Tibial artery (tissue), 4 donors: ENCODE measurements around the gene FAM120B.
A peak's percentile ranks its signal among the peaks of the same experiment; 100 is the strongest.

Source experiments
- DNase-seq, 2 donors: peaks; one replicate each; pipeline ENCODE4 v3.0.0-alpha.2; 2019
- H3K27ac ChIP-seq, 2 donors: fragments of 200-600 bp; sonication (generic) in 1 of 2; 1 replicate in 1 of 2; 2 replicates in 1 of 2; pipeline ENCODE4 v1.5.1; 2018 to 2019; ENCODE audit warnings: mild to moderate bottlenecking in 1 of 2
- H3K27me3 ChIP-seq, 2 donors: fragments of 200-600 bp; sonication (generic) in 1 of 2; one replicate each; pipeline versions ENCODE4 v1.5.1 to v1.6.0; 2016 to 2019
- H3K36me3 ChIP-seq, 3 donors: fragments of 200-600 bp; sonication (generic) in 2 of 3; one replicate each; pipeline ENCODE4 v1.5.1; 2016 to 2019; ENCODE audit warnings: mild to moderate bottlenecking in 2 of 3
- H3K4me1 ChIP-seq, 4 donors: fragments of 200-600 bp; sonication (generic) in 2 of 4; 1 replicate in 3 of 4; 2 replicates in 1 of 4; pipeline ENCODE4 v1.5.1; 2016 to 2019
- H3K4me3 ChIP-seq, 2 donors: fragments of 200-600 bp; sonication (generic) in 1 of 2; 1 replicate in 1 of 2; 2 replicates in 1 of 2; pipeline ENCODE4 v1.5.1; 2018 to 2019; ENCODE audit warnings: mild to moderate bottlenecking in 2 of 2
- H3K9me3 ChIP-seq, 3 donors: fragments of 200-600 bp; sonication (generic) in 1 of 3; one replicate each; pipeline ENCODE4 v1.5.1; 2016 to 2019
- intact Hi-C: fragments of 100-400 bp; cut with DNase I; formaldehyde crosslinking; loops from one replicate; pipeline ENCODE4 v1.15.0; 2023; ENCODE audit warnings: low total_unique reads
- TF ChIP-seq, protein P1 (sequence below), 2 experiments: fragments of 200-600 bp in 1 of 2; fragments of 450-650 bp in 1 of 2; IDR thresholded peaks; one replicate each; pipeline ENCODE4 v1.5.1; 2017 to 2019; ENCODE audit warnings: antibody characterized with exemption in 2 of 2, mild to moderate bottlenecking in 1 of 2, moderate library complexity in 1 of 2

The FAM120B gene

DNA sequence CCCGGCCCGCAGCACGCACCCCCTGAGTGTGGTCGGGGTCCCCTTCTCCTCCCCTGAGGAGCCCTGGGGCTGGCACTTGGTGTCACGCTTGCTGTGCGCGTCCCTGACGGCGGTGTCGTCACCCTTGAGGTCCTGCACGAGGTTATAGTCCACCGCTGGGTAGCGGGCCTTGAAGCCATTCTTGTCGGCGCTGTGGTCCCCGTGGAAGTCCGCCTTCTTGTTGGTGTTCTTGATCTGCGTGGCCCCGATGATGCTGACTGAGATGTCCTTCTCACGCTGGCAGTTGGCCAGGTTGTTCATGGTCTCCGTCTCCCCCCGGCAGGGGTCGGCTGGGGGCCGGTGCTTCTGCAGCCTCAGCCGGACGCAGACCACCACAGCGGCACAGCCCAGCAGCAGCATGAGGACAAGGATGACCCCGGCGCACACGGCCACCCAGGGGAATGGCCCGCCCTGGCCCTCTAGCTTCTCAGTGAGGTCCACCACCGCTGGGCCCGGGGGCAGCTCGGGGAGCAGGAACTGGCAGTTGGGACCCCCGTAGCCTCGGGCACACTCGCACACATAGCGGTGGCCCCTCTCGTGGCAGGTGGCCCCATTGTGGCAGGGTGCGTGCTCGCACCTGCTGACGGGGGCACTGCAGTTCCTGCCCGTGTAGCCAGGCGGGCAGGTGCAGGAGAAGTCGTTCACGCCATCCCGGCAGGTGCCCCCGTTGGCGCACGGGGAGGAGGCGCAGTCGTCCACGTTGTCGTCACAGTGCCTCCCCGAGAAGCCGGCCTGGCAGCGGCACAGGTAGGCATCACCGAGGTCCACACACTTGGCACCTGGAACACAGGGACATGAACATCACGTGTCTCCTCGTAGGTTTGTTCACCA, 23.1 kb upstream of the FAM120B start:
- H3K36me3 ChIP-seq: peaks cover 0 to 34% (median 5%) of the 10 kb centered on the region in 3 donors
- intact Hi-C loops: no loop called here
- H3K9me3 ChIP-seq: no peaks in the 10 kb centered on the region
- TF ChIP-seq, protein P1, sequence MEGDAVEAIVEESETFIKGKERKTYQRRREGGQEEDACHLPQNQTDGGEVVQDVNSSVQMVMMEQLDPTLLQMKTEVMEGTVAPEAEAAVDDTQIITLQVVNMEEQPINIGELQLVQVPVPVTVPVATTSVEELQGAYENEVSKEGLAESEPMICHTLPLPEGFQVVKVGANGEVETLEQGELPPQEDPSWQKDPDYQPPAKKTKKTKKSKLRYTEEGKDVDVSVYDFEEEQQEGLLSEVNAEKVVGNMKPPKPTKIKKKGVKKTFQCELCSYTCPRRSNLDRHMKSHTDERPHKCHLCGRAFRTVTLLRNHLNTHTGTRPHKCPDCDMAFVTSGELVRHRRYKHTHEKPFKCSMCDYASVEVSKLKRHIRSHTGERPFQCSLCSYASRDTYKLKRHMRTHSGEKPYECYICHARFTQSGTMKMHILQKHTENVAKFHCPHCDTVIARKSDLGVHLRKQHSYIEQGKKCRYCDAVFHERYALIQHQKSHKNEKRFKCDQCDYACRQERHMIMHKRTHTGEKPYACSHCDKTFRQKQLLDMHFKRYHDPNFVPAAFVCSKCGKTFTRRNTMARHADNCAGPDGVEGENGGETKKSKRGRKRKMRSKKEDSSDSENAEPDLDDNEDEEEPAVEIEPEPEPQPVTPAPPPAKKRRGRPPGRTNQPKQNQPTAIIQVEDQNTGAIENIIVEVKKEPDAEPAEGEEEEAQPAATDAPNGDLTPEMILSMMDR (IDR thresholded peaks at IDR 0.05): no peak
- no peak for DNase-seq
- no peak overlapping the region for H3K27ac ChIP-seq
- H3K4me1 ChIP-seq: peaks cover 0 to 8% (median 0%) of the 10 kb centered on the region in 4 donors
- no peak overlapping the region for H3K4me3 ChIP-seq
- peaks cover 0 to 19% of the 10 kb centered on the region in 2 donors for H3K27me3 ChIP-seq

DNA sequence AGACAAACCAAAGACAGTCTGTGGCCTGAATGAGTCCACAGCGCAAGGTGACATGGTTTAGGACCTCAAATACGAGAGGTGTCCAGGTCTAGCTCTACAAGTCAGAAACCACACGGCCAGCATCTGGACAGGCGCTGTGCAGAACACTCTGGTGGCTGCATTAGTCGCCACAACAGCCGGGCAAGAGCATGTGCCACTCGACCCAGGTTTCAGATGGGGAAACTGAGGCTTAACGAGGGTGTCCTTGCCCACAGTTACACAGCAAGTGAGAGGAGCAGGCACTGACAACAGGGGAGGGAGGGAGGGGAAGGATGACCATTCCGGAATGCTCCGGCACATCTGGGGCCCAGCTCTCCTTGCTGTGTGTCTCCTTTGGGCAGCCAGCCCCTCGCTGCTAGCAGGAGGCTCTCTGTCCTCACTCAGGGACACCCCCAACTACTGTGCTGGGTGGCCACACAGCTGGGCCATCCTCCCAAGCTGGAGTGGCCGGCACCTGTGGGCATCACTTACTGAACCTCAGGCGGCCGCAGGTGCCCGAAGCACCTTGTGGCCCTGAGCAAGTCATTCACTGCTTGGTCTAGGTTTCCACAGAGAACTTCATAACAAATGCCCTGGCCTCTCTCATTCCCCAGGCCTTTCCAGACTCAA, 22.3 kb upstream of the FAM120B start:
- no peak overlapping the region for H3K4me3 ChIP-seq
- peaks cover 0 to 34% (median 5%) of the 10 kb centered on the region in 3 donors for H3K36me3 ChIP-seq
- H3K9me3 ChIP-seq: no peaks in the 10 kb centered on the region
- H3K27me3 ChIP-seq: peaks cover 0 to 27% of the 10 kb centered on the region in 2 donors
- TF ChIP-seq, protein P1 (IDR thresholded peaks at IDR 0.05): no peak
- no peak overlapping the region for H3K27ac ChIP-seq
- no peak for DNase-seq
- H3K4me1 ChIP-seq: peaks cover 0 to 14% (median 5%) of the 10 kb centered on the region in 4 donors
- intact Hi-C loops: no loop called here

DNA sequence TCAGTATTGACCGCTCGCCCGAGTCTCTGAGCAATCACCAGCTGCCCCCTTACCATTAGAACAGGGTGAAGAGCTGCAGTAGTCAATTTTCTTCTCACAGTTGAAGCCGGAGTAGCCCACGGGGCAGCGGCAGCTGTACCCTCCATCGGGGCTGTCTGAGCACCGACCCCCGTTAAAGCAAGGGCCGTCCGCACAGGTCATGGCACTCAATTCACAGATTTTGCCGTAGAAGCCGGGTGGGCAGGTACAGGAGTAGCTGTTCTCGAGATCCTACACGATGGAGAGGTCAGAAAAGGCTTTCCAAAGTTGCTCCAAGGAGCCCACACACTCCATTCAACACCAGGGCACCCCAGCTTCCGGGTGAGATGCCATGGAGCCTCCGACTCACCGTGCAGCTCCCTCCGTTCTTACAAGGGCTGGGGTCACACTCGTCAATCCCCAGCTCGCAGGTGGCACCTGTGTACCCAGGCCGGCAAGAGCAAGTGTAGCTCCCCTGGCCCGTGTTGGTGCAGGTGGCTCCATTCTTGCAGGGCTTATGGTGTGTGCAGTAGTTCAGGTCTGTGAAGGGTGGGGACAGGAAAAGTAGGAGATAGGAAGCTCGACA, 21.6 kb upstream of the FAM120B start:
- H3K36me3 ChIP-seq: peaks cover 0 to 34% (median 5%) of the 10 kb centered on the region in 3 donors
- TF ChIP-seq, protein P1 (IDR thresholded peaks at IDR 0.05): no peak
- H3K9me3 ChIP-seq: no peaks in the 10 kb centered on the region
- intact Hi-C loops: loop anchor here (5.0 kb wide), 1 partner anchor 493 kb away; no protein-coding TSS in a partner anchor
- H3K4me1 ChIP-seq: peaks cover 0 to 19% (median 12%) of the 10 kb centered on the region in 4 donors
- no peak overlapping the region for H3K4me3 ChIP-seq
- no peak for DNase-seq
- H3K27me3 ChIP-seq: peaks cover 0 to 34% of the 10 kb centered on the region in 2 donors
- no peak overlapping the region for H3K27ac ChIP-seq

DNA sequence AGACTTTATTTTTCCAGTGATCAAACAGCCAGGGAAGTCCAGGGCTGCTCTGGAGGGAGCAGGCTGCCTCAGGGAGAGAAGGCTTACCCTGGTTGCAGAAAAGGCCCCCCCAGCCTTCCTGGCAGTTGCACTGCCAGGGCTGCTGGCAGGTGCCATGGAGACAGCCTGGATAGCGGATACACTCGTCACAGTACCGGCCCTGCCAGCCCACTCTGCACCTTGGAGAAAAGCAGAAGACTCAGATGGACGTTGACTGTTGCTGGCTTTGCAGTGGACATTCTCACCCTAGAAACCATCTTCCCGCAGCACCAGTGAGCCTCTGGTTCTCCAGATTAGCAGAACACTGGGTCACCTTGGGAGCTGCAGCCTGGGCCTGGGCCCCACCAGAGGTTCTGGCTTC, 21.1 kb upstream of the FAM120B start:
- DNase-seq: peak in 1 of 2 donors; percentile 52
- no peak overlapping the region for H3K27ac ChIP-seq
- peaks cover 0 to 34% of the 10 kb centered on the region in 2 donors for H3K27me3 ChIP-seq
- intact Hi-C loops: loop anchor here (5.0 kb wide), 1 partner anchor 493 kb away; no protein-coding TSS in a partner anchor
- no peak overlapping the region for H3K4me3 ChIP-seq
- peaks cover 0 to 34% (median 5%) of the 10 kb centered on the region in 3 donors for H3K36me3 ChIP-seq
- H3K4me1 ChIP-seq: peaks cover 0 to 18% (median 13%) of the 10 kb centered on the region in 4 donors
- no peaks in the 10 kb centered on the region for H3K9me3 ChIP-seq
- TF ChIP-seq, protein P1 (IDR thresholded peaks at IDR 0.05): no peak

DNA sequence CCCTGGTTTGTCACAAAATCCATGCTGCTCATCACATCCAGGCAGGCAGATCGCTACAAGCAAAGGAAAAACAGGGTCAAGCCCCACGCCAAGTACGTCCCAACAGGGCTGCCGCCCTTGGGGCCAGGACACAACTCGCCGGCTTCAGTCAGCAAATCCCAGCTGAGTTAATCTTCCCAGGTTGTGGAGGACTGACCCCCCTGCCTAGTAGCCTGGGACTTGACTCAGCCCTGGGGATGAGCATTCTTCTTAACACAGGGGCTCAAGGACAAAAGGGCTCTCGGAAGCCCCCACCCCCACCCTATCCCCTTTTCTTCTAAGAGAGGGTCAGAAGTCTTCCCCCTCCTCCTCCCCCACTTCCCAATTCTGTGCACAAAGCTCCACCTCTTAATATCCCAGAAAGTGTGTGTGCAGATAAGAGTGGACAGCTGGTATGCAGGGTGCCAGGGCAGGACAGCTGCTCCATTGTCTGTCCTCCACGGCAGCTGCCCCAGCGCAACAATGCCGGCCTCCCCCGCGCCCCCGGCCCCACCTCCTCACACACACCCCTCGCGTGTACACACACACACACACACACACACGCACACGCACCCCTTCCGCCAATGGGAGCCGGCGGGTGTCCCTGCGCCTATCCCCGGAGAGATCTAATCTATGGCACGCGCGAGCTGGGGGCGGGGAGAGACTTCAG, 20.2 kb upstream of the FAM120B start:
- Histone ChIP-seq H3K27ac (no peak overlapping the region), H3K4me1 (peaks cover 0 to 27% (median 19%) of the 10 kb centered on the region in 4 donors), H3K4me3 (no peak overlapping the region)

More for the DNA sequence above, 20.2 kb upstream of the FAM120B start:
- TF ChIP-seq, protein P1 (IDR thresholded peaks at IDR 0.05): no peak
- peaks cover 0 to 34% (median 5%) of the 10 kb centered on the region in 3 donors for H3K36me3 ChIP-seq
- DNase-seq: no peak
- intact Hi-C loops: loop anchor here (5.0 kb wide), 1 partner anchor 494 kb away; no protein-coding TSS in a partner anchor
- H3K9me3 ChIP-seq: no peaks in the 10 kb centered on the region
- H3K27me3 ChIP-seq: peaks cover 2 to 37% of the 10 kb centered on the region in 2 donors
